ENCODE results near the gene SLC4A1AP. TPM values are rescaled to one million over a fixed set of nuclear protein-coding genes. Genes with fewer than 3 reads are reported as not detected.

SLC4A1AP gene
- total and polyA plus RNA-seq, 2 of the 13 experiments (the other 11 are each of a cell fraction or from before 2014, with no cell fraction given), result 15.3 to 44.6 TPM

DNA sequence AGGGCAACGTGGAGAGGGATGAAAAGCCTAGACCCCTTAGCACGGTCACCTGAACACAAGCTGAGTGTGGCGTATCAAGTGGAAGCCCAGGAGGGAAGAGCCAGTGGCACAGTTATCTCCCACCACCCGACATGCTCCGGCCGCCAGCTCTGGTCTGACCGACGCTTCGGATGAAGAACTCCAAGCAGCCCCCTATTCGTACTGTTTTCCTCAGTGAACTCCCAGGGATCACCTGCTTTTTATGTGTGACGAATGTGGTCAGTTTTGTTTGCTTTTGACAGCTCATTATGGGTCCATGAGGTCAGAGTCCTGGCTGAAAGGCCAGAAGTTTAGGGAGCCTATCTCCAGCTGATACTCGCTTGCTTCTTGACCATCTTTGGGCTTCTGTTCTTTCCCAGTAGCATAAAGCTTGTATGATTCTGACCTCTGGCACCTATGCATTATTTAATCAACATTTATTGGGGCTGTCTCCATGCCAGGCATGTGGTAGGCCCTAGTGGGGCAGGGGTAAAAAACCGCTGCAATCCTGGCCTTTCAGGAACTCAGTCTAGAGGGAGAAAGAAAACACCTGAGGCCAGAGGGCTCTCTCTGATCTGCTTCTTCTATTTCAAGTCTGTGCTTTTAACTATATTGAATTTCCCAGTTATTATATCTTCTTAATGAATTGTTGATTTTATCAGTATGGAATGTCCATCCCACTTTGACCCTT, 74.8 kb downstream of the SLC4A1AP start (continued):
- TF ChIP-seq ZNF646 (CRISPR knock-in tag; IDR thresholded peaks at IDR 0.05) (no peak), EED (CRISPR knock-in tag; IDR thresholded peaks at IDR 0.05) (0 out of 2 replicates have a peak, but pooled peaks have one; percentile 24), NPAS2 (CRISPR knock-in tag; IDR thresholded peaks at IDR 0.05; ENCODE audit: borderline replicate concordance) (no peak), CSRNP2 (CRISPR knock-in tag; conservative IDR thresholded peaks at IDR 0.05; ENCODE audit: low read depth) (no peak), SMARCE1 (IDR thresholded peaks at IDR 0.05; ENCODE audit: borderline replicate concordance) (no peak), TEAD3 (CRISPR knock-in tag; optimal IDR thresholded peaks at IDR 0.05; ENCODE audit: borderline replicate concordance) (peak; percentile 50), ZSCAN31 (CRISPR knock-in tag; IDR thresholded peaks at IDR 0.05; ENCODE audit: low read depth) (peak; percentile 77; the same call in 1 of the 2 replicates), ZNF562 (CRISPR knock-in tag; IDR thresholded peaks at IDR 0.05; ENCODE audit: borderline replicate concordance) (no peak), HOXA5 (CRISPR knock-in tag; IDR thresholded peaks at IDR 0.05) (no peak), DBP (CRISPR knock-in tag; IDR thresholded peaks at IDR 0.05; ENCODE audit: not compliant biosample characterization) (no peak), ZSCAN25 (CRISPR knock-in tag; IDR thresholded peaks at IDR 0.05) (peak; percentile 20; the same call in 1 of the 2 replicates), YEATS4 (CRISPR knock-in tag; IDR thresholded peaks at IDR 0.05; ENCODE audit: borderline replicate concordance) (no peak; the same call in 1 of the 2 replicates), ZNF451 (CRISPR knock-in tag; IDR thresholded peaks at IDR 0.05) (no peak), ZMYM3 (CRISPR knock-in tag; IDR thresholded peaks at IDR 0.05) (no peak)
- TF ChIP-seq, protein P1, sequence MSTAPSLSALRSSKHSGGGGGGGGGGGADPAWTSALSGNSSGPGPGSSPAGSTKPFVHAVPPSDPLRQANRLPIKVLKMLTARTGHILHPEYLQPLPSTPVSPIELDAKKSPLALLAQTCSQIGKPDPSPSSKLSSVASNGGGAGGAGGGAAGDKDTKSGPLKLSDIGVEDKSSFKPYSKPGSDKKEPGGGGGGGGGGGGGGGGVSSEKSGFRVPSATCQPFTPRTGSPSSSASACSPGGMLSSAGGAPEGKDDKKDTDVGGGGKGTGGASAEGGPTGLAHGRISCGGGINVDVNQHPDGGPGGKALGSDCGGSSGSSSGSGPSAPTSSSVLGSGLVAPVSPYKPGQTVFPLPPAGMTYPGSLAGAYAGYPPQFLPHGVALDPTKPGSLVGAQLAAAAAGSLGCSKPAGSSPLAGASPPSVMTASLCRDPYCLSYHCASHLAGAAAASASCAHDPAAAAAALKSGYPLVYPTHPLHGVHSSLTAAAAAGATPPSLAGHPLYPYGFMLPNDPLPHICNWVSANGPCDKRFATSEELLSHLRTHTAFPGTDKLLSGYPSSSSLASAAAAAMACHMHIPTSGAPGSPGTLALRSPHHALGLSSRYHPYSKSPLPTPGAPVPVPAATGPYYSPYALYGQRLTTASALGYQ (CRISPR knock-in tag; IDR thresholded peaks at IDR 0.05), result no peak; the same call in 1 of the 2 replicates
- TF ChIP-seq, protein P2, sequence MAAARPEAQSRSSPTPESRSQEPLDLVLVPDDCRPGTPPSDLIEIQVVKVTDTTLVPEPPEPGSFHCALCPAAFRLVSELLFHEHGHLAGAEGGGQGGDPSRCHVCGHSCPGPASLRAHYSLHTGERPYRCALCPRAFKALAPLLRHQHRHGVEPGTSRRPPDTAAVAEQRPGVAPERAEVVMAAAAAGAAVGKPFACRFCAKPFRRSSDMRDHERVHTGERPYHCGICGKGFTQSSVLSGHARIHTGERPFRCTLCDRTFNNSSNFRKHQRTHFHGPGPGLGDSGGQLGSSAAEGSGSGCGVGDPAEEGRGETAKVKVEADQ (CRISPR knock-in tag; IDR thresholded peaks at IDR 0.05; ENCODE audit: borderline replicate concordance), result no peak

Measured in HepG2 (cell line).